PFSK-1 (cell line): ENCODE measurements around the gene ZDHHC1.

Experiments
- FOXP2 ChIP-seq: optimal IDR thresholded peaks from 2 replicates; pipeline ENCODE3; 2011; ENCODE audit warnings: borderline replicate concordance, control low read depth, inconsistent platforms; ENCODE audit not compliant: insufficient read depth; ENCODE audit errors: extremely low read length, extremely low read depth
- POLR2AphosphoS5 ChIP-seq: IDR thresholded peaks from 2 replicates; pipeline ENCODE4 v1.6.1; 2012; ENCODE audit warnings: low read depth, mild to moderate bottlenecking, control low read depth, low read length, moderate library complexity
- REST ChIP-seq, 2 experiments: IDR thresholded peaks; 2 replicates each; pipeline versions ENCODE4 v1.6.1 to v1.8.0; 2011 to 2012; ENCODE audit warnings: low read depth in 2 of 2, low read length in 2 of 2, control low read depth in 1 of 2, inconsistent platforms in 1 of 2, mild to moderate bottlenecking in 1 of 2, moderate library complexity in 1 of 2; ENCODE audit not compliant: insufficient read depth in 1 of 2
- SIN3A ChIP-seq: IDR thresholded peaks from 2 replicates; pipeline ENCODE4 v1.6.1; 2012; ENCODE audit warnings: mild to moderate bottlenecking, low read length, moderate library complexity, borderline replicate concordance; ENCODE audit not compliant: insufficient read depth
- TAF1 ChIP-seq: IDR thresholded peaks from 2 replicates; pipeline ENCODE4 v1.6.1; 2012; ENCODE audit warnings: low read length, control low read depth, borderline replicate concordance; ENCODE audit not compliant: insufficient read depth

ZDHHC1 gene

GRCh38 chr16:67449336-67449735, 33.1 kb upstream of the ZDHHC1 start:
- no peak for TF ChIP-seq SIN3A
- no peak for TF ChIP-seq POLR2AphosphoS5
- no peak for TF ChIP-seq FOXP2
- no peak for TF ChIP-seq REST (IDR thresholded peaks at IDR 0.05; ENCODE audit: insufficient read depth in 1 of 2, low read depth in 2 of 2, low read length in 2 of 2)
- TF ChIP-seq TAF1 = no peak

GRCh38 chr16:67448580-67448979, 32.3 kb upstream of the ZDHHC1 start:
- no peak for TF ChIP-seq POLR2AphosphoS5
- no peak for TF ChIP-seq FOXP2
- TF ChIP-seq TAF1 = no peak
- TF ChIP-seq SIN3A = no peak
- TF ChIP-seq REST (IDR thresholded peaks at IDR 0.05; ENCODE audit: insufficient read depth in 1 of 2, low read depth in 2 of 2, low read length in 2 of 2) = no peak

GRCh38 chr16:67447508-67448076, 31.3 kb upstream of the ZDHHC1 start:
- TF ChIP-seq SIN3A (no peak), REST (IDR thresholded peaks at IDR 0.05; ENCODE audit: insufficient read depth in 1 of 2, low read depth in 2 of 2, low read length in 2 of 2) (no peak), FOXP2 (no peak), POLR2AphosphoS5 (no peak), TAF1 (no peak)

GRCh38 chr16:67446968-67447507, 30.8 kb upstream of the ZDHHC1 start:
- no peak for TF ChIP-seq POLR2AphosphoS5
- TF ChIP-seq REST (IDR thresholded peaks at IDR 0.05; ENCODE audit: insufficient read depth in 1 of 2, low read depth in 2 of 2, low read length in 2 of 2) = no peak
- no peak for TF ChIP-seq FOXP2
- TF ChIP-seq TAF1 = no peak
- no peak for TF ChIP-seq SIN3A

- TF ChIP-seq TAF1 = no peak
- TF ChIP-seq FOXP2 = no peak
- TF ChIP-seq REST (IDR thresholded peaks at IDR 0.05; ENCODE audit: insufficient read depth in 1 of 2, low read depth in 2 of 2, low read length in 2 of 2) = no peak
- no peak for TF ChIP-seq POLR2AphosphoS5
- TF ChIP-seq SIN3A = no peak
These were observed 29.9 kb upstream of the ZDHHC1 start for GRCh38 chr16:67445913-67446907.
